Spleen (tissue), 11 donors: ENCODE measurements around the gene USP36. TPM values are rescaled to one million over a fixed set of nuclear protein-coding genes. Genes with fewer than 3 reads are reported as not detected.

Source experiments
- DNase-seq: peaks from one replicate; pipeline ENCODE4 v3.0.0-alpha.2; 2020
- H3K27ac ChIP-seq, 8 donors: fragments of 200-600 bp; sonication (generic) in 7 of 8; 1 replicate in 4 of 8; 2 replicates in 4 of 8; pipeline versions ENCODE4 v1.5.0 to v1.8.0; 2016 to 2021; ENCODE audit warnings: inconsistent platforms in 4 of 8, mild to moderate bottlenecking in 4 of 8, moderate library complexity in 1 of 8
- H3K27me3 ChIP-seq, 7 donors: fragments of 200-600 bp; sonication (generic) in 6 of 7; replicated peaks in 1 of 7; 1 replicate in 4 of 7; 2 replicates in 3 of 7; pipeline versions ENCODE4 v1.5.0 to v1.8.0; 2016 to 2021; ENCODE audit warnings: inconsistent platforms in 3 of 7, mild to moderate bottlenecking in 1 of 7
- H3K36me3 ChIP-seq, 6 donors: fragments of 200-600 bp; sonication (generic) in 5 of 6; 1 replicate in 4 of 6; 2 replicates in 2 of 6; pipeline versions ENCODE4 v1.5.0 to v1.8.0; 2016 to 2021; ENCODE audit warnings: inconsistent platforms in 2 of 6
- H3K4me1 ChIP-seq, 6 donors: fragments of 200-600 bp; sonication (generic) in 5 of 6; 1 replicate in 3 of 6; 2 replicates in 3 of 6; pipeline versions ENCODE4 v1.5.0 to v1.8.0; 2016 to 2021; ENCODE audit warnings: inconsistent platforms in 3 of 6
- H3K4me3 ChIP-seq, 8 donors: fragments of 200-600 bp; sonication (generic) in 7 of 8; 1 replicate in 4 of 8; 2 replicates in 4 of 8; pipeline versions ENCODE4 v1.5.0 to v1.8.0; 2016 to 2021; ENCODE audit warnings: inconsistent platforms in 4 of 8, mild to moderate bottlenecking in 4 of 8, moderate library complexity in 2 of 8
- H3K9me3 ChIP-seq, 8 donors: fragments of 200-600 bp; sonication (generic) in 7 of 8; 1 replicate in 4 of 8; 2 replicates in 4 of 8; pipeline versions ENCODE4 v1.5.0 to v1.8.0; 2016 to 2021; ENCODE audit warnings: inconsistent platforms in 4 of 8
- CTCF ChIP-seq, 11 experiments: fragments of 200-600 bp in 7 of 11; fragments of 450-650 bp in 4 of 11; sonication (generic) in 4 of 11; IDR thresholded peaks in 8 of 11; conservative IDR thresholded peaks in 3 of 11; 1 replicate in 7 of 11; 2 replicates in 4 of 11; pipeline versions ENCODE4 v1.4.0 to v1.8.0; 2016 to 2021; ENCODE audit warnings: antibody characterized with exemption in 11 of 11, inconsistent platforms in 4 of 11, mild to moderate bottlenecking in 1 of 11
- POLR2A ChIP-seq, 3 donors: fragments of 450-650 bp; IDR thresholded peaks; one replicate each; pipeline ENCODE4 v1.5.1; 2017; ENCODE audit warnings: antibody characterized with exemption in 3 of 3, mild to moderate bottlenecking in 1 of 3
- POLR2AphosphoS5 ChIP-seq, 3 donors: sonication (generic); formaldehyde crosslinking; IDR thresholded peaks; one replicate each; pipeline ENCODE4 v1.5.1; 2017; ENCODE audit warnings: antibody characterized with exemption in 3 of 3
- WGBS, 5 donors: extraction: QIAGEN DNeasy Blood & Tissue Kit in 3 of 5; methylation state at CpG; one replicate each; pipeline versions ENCODE4 v1.1.5 to v1.1.7; 2013 to 2018; 5-methylcytosine and 5-hydroxymethylcytosine counted together
- intact Hi-C: fragments of 100-400 bp; cut with DNase I; formaldehyde crosslinking; loops from one replicate; pipeline ENCODE4 v1.15.0; 2023; ENCODE audit warnings: low total_unique reads
- polyA plus RNA-seq, 3 donors: library from polyadenylated mRNA; stranded (reverse); fragments of 200-250 nt; gene quantifications; one replicate each; pipeline ENCODE4 v1.2.1, GENCODE V29; 2013
- total RNA-seq, 7 donors: library from RNA; depleted of rRNA in 3 of 7; stranded (reverse); fragments of >200 nt in 3 of 7; fragmentation: NEBNext Ultra II Directional in 4 of 7; extraction: Animal tissue kit (Norgen Biotek cat#: 25700) in 4 of 7; gene quantifications; one replicate each; pipeline versions ENCODE4 v1.1.0 to v1.2.1, GENCODE V29; 2016 to 2021
- donor health status: healthy with polysubstance abuse.
- donor health status: DM: no; HTN: no; CAD: no; lungs with moderate emphysema.
- donor health status: DM: no; HTN: no; CAD: no.
- donor health status: Bipolar disorder and iron deficiency.
- donor health status: healthy.
- donor health status: DM: no; HTN: no; CAD: no.
- donor health status: DM: yes; HTN: yes; CAD: no.

The USP36 gene
- total and polyA plus RNA-seq, 10 donors = 13.4 to 95.0 (median 51.6) TPM

GRCh38 chr17:78793968-78794367 is 46.6 kb downstream of the USP36 start:
- intact Hi-C loops = no loop called here
- Histone ChIP-seq H3K36me3 (peaks cover 7 to 76% (median 50%) of the 10 kb centered on the region in 6 donors), H3K4me1 (peaks cover 8 to 45% (median 36%) of the 10 kb centered on the region in 6 donors), H3K27ac (no peak overlapping the region), H3K4me3 (no peak overlapping the region), H3K9me3 (no peaks in the 10 kb centered on the region), H3K27me3 (no peaks in the 10 kb centered on the region)
- WGBS, 5 donors = 82 to 97% (median 91%) methylated on average over 6 of the region's 6 CpGs
- TF ChIP-seq POLR2AphosphoS5 (IDR thresholded peaks at IDR 0.05) (no peak), POLR2A (IDR thresholded peaks at IDR 0.05) (no peak), CTCF (IDR thresholded peaks at IDR 0.05 in 8 of 11, conservative IDR thresholded peaks at IDR 0.05 in 3 of 11) (no peak)
- DNase-seq = no peak

GRCh38 chr17:78793415-78793814 is 47.2 kb downstream of the USP36 start:
- Histone ChIP-seq H3K9me3 (no peaks in the 10 kb centered on the region), H3K4me1 (peaks cover 8 to 47% (median 33%) of the 10 kb centered on the region in 6 donors), H3K36me3 (peaks cover 5 to 71% (median 45%) of the 10 kb centered on the region in 6 donors), H3K27ac (no peak overlapping the region), H3K4me3 (no peak overlapping the region), H3K27me3 (no peaks in the 10 kb centered on the region)
- intact Hi-C loops = no loop called here
- DNase-seq = peak; percentile 50
- WGBS, 5 donors = 81 to 95% (median 86%) methylated on average over 10 of the region's 10 CpGs
- TF ChIP-seq CTCF (IDR thresholded peaks at IDR 0.05 in 8 of 11, conservative IDR thresholded peaks at IDR 0.05 in 3 of 11) (no peak), POLR2AphosphoS5 (IDR thresholded peaks at IDR 0.05) (peak in 2 of 3 donors; percentile 38 to 42)

GRCh38 chr17:78791840-78792709 is 48.5 kb downstream of the USP36 start:
- 86 to 91% (median 88%) methylated on average over 10 to 11 of the region's 11 CpGs for WGBS, 5 donors
- TF ChIP-seq POLR2AphosphoS5 (IDR thresholded peaks at IDR 0.05) (no peak), CTCF (IDR thresholded peaks at IDR 0.05 in 8 of 11, conservative IDR thresholded peaks at IDR 0.05 in 3 of 11) (no peak), POLR2A (IDR thresholded peaks at IDR 0.05) (no peak)
- Histone ChIP-seq H3K9me3 (no peaks in the 10 kb centered on the region), H3K36me3 (peaks cover 5 to 57% (median 34%) of the 10 kb centered on the region in 6 donors), H3K4me1 (peaks cover 8 to 46% (median 33%) of the 10 kb centered on the region in 6 donors), H3K4me3 (no peak overlapping the region), H3K27me3 (no peaks in the 10 kb centered on the region), H3K27ac (peak overlapping the region in 6 of 8 donors; percentile 8 to 63 (median 42))
- intact Hi-C loops = no loop called here
- peak; percentile 51 for DNase-seq

GRCh38 chr17:78790552-78790951 is 50.1 kb downstream of the USP36 start:
- no peak for DNase-seq
- H3K27me3 ChIP-seq = no peaks in the 10 kb centered on the region
- intact Hi-C loops = no loop called here
- no peak for TF ChIP-seq POLR2AphosphoS5 (IDR thresholded peaks at IDR 0.05)
- TF ChIP-seq CTCF (IDR thresholded peaks at IDR 0.05 in 8 of 11, conservative IDR thresholded peaks at IDR 0.05 in 3 of 11) = no peak
- no peak for TF ChIP-seq POLR2A (IDR thresholded peaks at IDR 0.05)
- peak overlapping the region in 4 of 8 donors; percentile 63 to 73 (median 68) for H3K27ac ChIP-seq
- H3K9me3 ChIP-seq = no peaks in the 10 kb centered on the region
- H3K36me3 ChIP-seq = peaks cover 4 to 42% (median 19%) of the 10 kb centered on the region in 6 donors
- H3K4me3 ChIP-seq = no peak overlapping the region
- WGBS, 5 donors = 83 to 100% (median 95%) methylated on average over 4 of the region's 4 CpGs
- peaks cover 8 to 51% (median 31%) of the 10 kb centered on the region in 6 donors for H3K4me1 ChIP-seq
